ENCODE measurements around the gene HAX1. TPM values are rescaled to one million over a fixed set of nuclear protein-coding genes. Genes with fewer than 3 reads are reported as not detected.
"Not testable (repeated sequence)": the region's sequence is repeated elsewhere in the genome, so short reads cannot be mapped to it uniquely, and the experiment has no call there.

Gene HAX1
- total and polyA plus RNA-seq, 4 donors = 37.5 to 91.2 (median 59.3) TPM

GRCh38 chr1:154304664-154305337, 32.4 kb downstream of the HAX1 start:
- Histone ChIP-seq H3K4me3 (ENCODE audit: low read depth in 1 of 3, low read length in 3 of 3) (no peak overlapping the region), H3K27ac (ENCODE audit: low read depth in 1 of 2, low read length in 2 of 2) (no peak overlapping the region), H3K27me3 (ENCODE audit: control insufficient read depth in 4 of 4, insufficient read depth in 4 of 4, low read length in 3 of 4) (no peaks in the 10 kb centered on the region), H3K9ac (ENCODE audit: low read depth in 1 of 2, low read length in 2 of 2) (no peak overlapping the region), H3K4me1 (ENCODE audit: control insufficient read depth in 4 of 4, insufficient read depth in 4 of 4, low read length in 3 of 4) (no peaks in the 10 kb centered on the region), H3K36me3 (ENCODE audit: control insufficient read depth in 4 of 4, insufficient read depth in 3 of 4, low read depth in 1 of 4, low read length in 3 of 4) (no peaks in the 10 kb centered on the region), H3K9me3 (ENCODE audit: control insufficient read depth in 4 of 4, low read length in 3 of 4) (no peaks in the 10 kb centered on the region)
- WGBS = 85% methylated on average over 9 of the region's 9 CpGs
- DNase-seq (ENCODE audit: low spot score) = no peak
- no peak for TF ChIP-seq JUND (IDR thresholded peaks at IDR 0.05)
- TF ChIP-seq RXRA (IDR thresholded peaks at IDR 0.05) = no peak
- TF ChIP-seq MAX (IDR thresholded peaks at IDR 0.05) = no peak
- no peak for TF ChIP-seq GABPA (IDR thresholded peaks at IDR 0.05 in 1 of 2, conservative IDR thresholded peaks at IDR 0.05 in 1 of 2)
- TF ChIP-seq CTCF (IDR thresholded peaks at IDR 0.05; ENCODE audit: low read depth, low read length, missing input control) = no peak
- no peak for TF ChIP-seq EGR1 (IDR thresholded peaks at IDR 0.05; ENCODE audit: low read depth in 2 of 2)
- TF ChIP-seq ATF3 (IDR thresholded peaks at IDR 0.05) = no peak
- TF ChIP-seq ZBTB33 (IDR thresholded peaks at IDR 0.05) = no peak
- no peak for TF ChIP-seq FOXA2 (IDR thresholded peaks at IDR 0.05)
- TF ChIP-seq HNF4A (conservative IDR thresholded peaks at IDR 0.05) = no peak
- no peak for TF ChIP-seq YY1 (IDR thresholded peaks at IDR 0.05)
- TF ChIP-seq FOXA1 (IDR thresholded peaks at IDR 0.05) = no peak
- TF ChIP-seq NR2F2 (IDR thresholded peaks at IDR 0.05) = no peak
- TF ChIP-seq HNF4G (IDR thresholded peaks at IDR 0.05) = no peak
- no peak for TF ChIP-seq TAF1 (conservative IDR thresholded peaks at IDR 0.05)

- Histone ChIP-seq H3K27ac (ENCODE audit: low read depth in 1 of 2, low read length in 2 of 2) (no peak overlapping the region), H3K36me3 (ENCODE audit: control insufficient read depth in 4 of 4, insufficient read depth in 3 of 4, low read depth in 1 of 4, low read length in 3 of 4) (no peaks in the 10 kb centered on the region), H3K9me3 (ENCODE audit: control insufficient read depth in 4 of 4, low read length in 3 of 4) (no peaks in the 10 kb centered on the region), H3K4me1 (ENCODE audit: control insufficient read depth in 4 of 4, insufficient read depth in 4 of 4, low read length in 3 of 4) (no peaks in the 10 kb centered on the region), H3K9ac (ENCODE audit: low read depth in 1 of 2, low read length in 2 of 2) (no peak overlapping the region), H3K4me3 (ENCODE audit: low read depth in 1 of 3, low read length in 3 of 3) (no peak overlapping the region), H3K27me3 (ENCODE audit: control insufficient read depth in 4 of 4, insufficient read depth in 4 of 4, low read length in 3 of 4) (no peaks in the 10 kb centered on the region)
- TF ChIP-seq ATF3 (IDR thresholded peaks at IDR 0.05) = no peak
- no peak for TF ChIP-seq TAF1 (conservative IDR thresholded peaks at IDR 0.05)
- TF ChIP-seq NR2F2 (IDR thresholded peaks at IDR 0.05) = no peak
- no peak for TF ChIP-seq MAX (IDR thresholded peaks at IDR 0.05)
- TF ChIP-seq GABPA (IDR thresholded peaks at IDR 0.05 in 1 of 2, conservative IDR thresholded peaks at IDR 0.05 in 1 of 2) = no peak
- TF ChIP-seq FOXA2 (IDR thresholded peaks at IDR 0.05) = no peak
- TF ChIP-seq HNF4A (conservative IDR thresholded peaks at IDR 0.05) = no peak
- no peak for DNase-seq (ENCODE audit: low spot score)
- WGBS = 93% methylated on average over 3 of the region's 3 CpGs
Measured at GRCh38 chr1:154306151-154306550, 33.7 kb downstream of the HAX1 start.

- WGBS = 71% methylated on average over 4 of the region's 4 CpGs
- H3K9ac ChIP-seq (ENCODE audit: low read depth in 1 of 2, low read length in 2 of 2) = not testable (repeated sequence)
Measured at GRCh38 chr1:154307670-154308270, 35.3 kb downstream of the HAX1 start.

GRCh38 chr1:154309136-154309535, 36.7 kb downstream of the HAX1 start:
- not testable (repeated sequence) for H3K9me3 ChIP-seq (ENCODE audit: control insufficient read depth in 4 of 4, low read length in 3 of 4)
- 86% methylated on average over 7 of the region's 7 CpGs for WGBS

More at GRCh38 chr1:154307670-154308270, 35.3 kb downstream of the HAX1 start:
- H3K4me3 ChIP-seq (ENCODE audit: low read depth in 1 of 3, low read length in 3 of 3); H3K4me1 ChIP-seq (ENCODE audit: control insufficient read depth in 4 of 4, insufficient read depth in 4 of 4, low read length in 3 of 4); H3K9me3 ChIP-seq (ENCODE audit: control insufficient read depth in 4 of 4, low read length in 3 of 4); H3K36me3 ChIP-seq (ENCODE audit: control insufficient read depth in 4 of 4, insufficient read depth in 3 of 4, low read depth in 1 of 4, low read length in 3 of 4); H3K27ac ChIP-seq (ENCODE audit: low read depth in 1 of 2, low read length in 2 of 2); DNase-seq (ENCODE audit: low spot score); H3K27me3 ChIP-seq (ENCODE audit: control insufficient read depth in 4 of 4, insufficient read depth in 4 of 4, low read length in 3 of 4): not testable (repeated sequence)

More at GRCh38 chr1:154309136-154309535, 36.7 kb downstream of the HAX1 start:
- not testable (repeated sequence) for DNase-seq (ENCODE audit: low spot score); H3K4me1 ChIP-seq (ENCODE audit: control insufficient read depth in 4 of 4, insufficient read depth in 4 of 4, low read length in 3 of 4); H3K27me3 ChIP-seq (ENCODE audit: control insufficient read depth in 4 of 4, insufficient read depth in 4 of 4, low read length in 3 of 4); H3K36me3 ChIP-seq (ENCODE audit: control insufficient read depth in 4 of 4, insufficient read depth in 3 of 4, low read depth in 1 of 4, low read length in 3 of 4); H3K27ac ChIP-seq (ENCODE audit: low read depth in 1 of 2, low read length in 2 of 2); H3K9ac ChIP-seq (ENCODE audit: low read depth in 1 of 2, low read length in 2 of 2); H3K4me3 ChIP-seq (ENCODE audit: low read depth in 1 of 3, low read length in 3 of 3)

Measured in liver (tissue), 9 donors.